ENCODE measurements around the gene CERS6.
A peak's percentile ranks its signal among the peaks of the same experiment; 100 is the strongest.

The CERS6 gene

DNA sequence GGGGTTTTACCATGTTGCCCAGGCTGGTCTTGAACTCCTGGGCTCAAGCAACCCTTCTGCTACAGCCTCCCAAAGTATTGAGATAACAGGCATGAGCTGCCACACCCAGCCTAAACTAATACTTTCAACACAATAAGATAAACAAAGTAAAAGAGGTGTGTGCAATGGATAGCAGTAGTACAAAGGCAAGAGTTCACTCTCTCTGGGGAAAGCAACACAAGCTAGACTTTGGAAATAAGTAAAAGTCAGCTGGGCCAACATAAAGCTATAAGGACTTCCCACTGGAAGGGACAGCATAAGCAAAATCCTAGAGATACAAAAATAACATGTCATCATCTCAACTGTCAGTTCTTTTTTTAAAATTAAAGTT is 341.2 kb downstream of the CERS6 start:
- no peak for DNase-seq
- Histone ChIP-seq H3K27me3 (no peaks in the 10 kb centered on the region), H3K4me1 (no peaks in the 10 kb centered on the region), H3K36me3 (no peaks in the 10 kb centered on the region), H3K9me3 (no peaks in the 10 kb centered on the region), H3K4me3 (ENCODE audit: low read depth, low read length) (no peak overlapping the region)
- TF ChIP-seq CTCF (IDR thresholded peaks at IDR 0.05; ENCODE audit: low read depth, low read length): no peak

GRCh38 chr2:168798076-168798887 is 342.2 kb downstream of the CERS6 start:
- Histone ChIP-seq H3K9me3 (no peaks in the 10 kb centered on the region), H3K36me3 (no peaks in the 10 kb centered on the region), H3K4me1 (no peaks in the 10 kb centered on the region), H3K4me3 (ENCODE audit: low read depth, low read length) (no peak overlapping the region), H3K27me3 (no peaks in the 10 kb centered on the region)
- TF ChIP-seq CTCF (IDR thresholded peaks at IDR 0.05; ENCODE audit: low read depth, low read length): no peak
- peak; percentile 13 for DNase-seq

DNA sequence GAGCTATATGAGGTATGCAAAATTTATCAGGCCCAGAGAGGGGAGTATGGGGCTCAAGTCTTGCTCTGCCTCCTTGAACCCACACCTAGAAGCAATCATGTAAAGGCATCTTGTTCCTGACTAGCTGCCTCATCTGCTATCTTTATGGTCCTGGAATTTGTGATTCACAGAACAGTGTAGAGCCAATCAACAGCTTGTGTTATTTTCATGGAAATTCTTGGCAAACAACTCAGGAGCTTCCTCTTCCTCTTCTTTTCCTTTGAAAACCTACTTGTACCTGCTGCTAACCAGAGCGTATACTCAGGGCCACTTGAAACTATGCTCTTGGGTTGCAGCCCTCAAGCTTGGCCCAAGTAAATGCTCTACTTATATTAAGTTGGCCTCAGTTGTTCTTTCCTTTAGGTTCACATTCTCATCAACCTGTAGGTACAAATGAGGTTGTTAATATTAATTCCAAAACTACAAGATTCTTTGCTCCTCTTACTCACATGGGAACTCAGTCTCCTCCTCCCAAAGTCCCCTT is 342.9 kb downstream of the CERS6 start:
- Histone ChIP-seq H3K4me3 (ENCODE audit: low read depth, low read length) (no peak overlapping the region), H3K36me3 (no peaks in the 10 kb centered on the region), H3K4me1 (no peaks in the 10 kb centered on the region), H3K27me3 (no peaks in the 10 kb centered on the region), H3K9me3 (no peaks in the 10 kb centered on the region)
- DNase-seq: no peak
- TF ChIP-seq CTCF (IDR thresholded peaks at IDR 0.05; ENCODE audit: low read depth, low read length): no peak

- Histone ChIP-seq H3K27me3 (no peaks in the 10 kb centered on the region), H3K4me3 (ENCODE audit: low read depth, low read length) (no peak overlapping the region), H3K36me3 (no peaks in the 10 kb centered on the region), H3K9me3 (no peaks in the 10 kb centered on the region), H3K4me1 (no peaks in the 10 kb centered on the region)
- TF ChIP-seq CTCF (IDR thresholded peaks at IDR 0.05; ENCODE audit: low read depth, low read length): no peak
- no peak for DNase-seq
These were observed 345.4 kb downstream of the CERS6 start for GRCh38 chr2:168801471-168801870.

GRCh38 chr2:168801961-168802858 is 346.1 kb downstream of the CERS6 start, which contains the start of gene NOSTRIN:
Gene NOSTRIN (plus strand): TSS chr2:168802637. CDS start chr2:168802647, 10 bp downstream.
- no peak for TF ChIP-seq CTCF (IDR thresholded peaks at IDR 0.05; ENCODE audit: low read depth, low read length)
- Histone ChIP-seq H3K36me3 (no peaks in the 10 kb centered on the region), H3K4me1 (no peaks in the 10 kb centered on the region), H3K9me3 (no peaks in the 10 kb centered on the region), H3K27me3 (no peaks in the 10 kb centered on the region), H3K4me3 (ENCODE audit: low read depth, low read length) (no peak within 1 kb of the TSS)
- no peak for DNase-seq

Data from BE2C (cell line).